Duodenal mucosa (tissue), 2 donors: ENCODE results near the gene DIO1.

Source experiments
- H3K27ac ChIP-seq: one replicate; pipeline ENCODE4 v1.7.0; 2013; ENCODE audit warnings: low read depth, low read length
- H3K27me3 ChIP-seq, 2 donors: one replicate each; pipeline ENCODE4 v1.7.0; 2013; ENCODE audit warnings: low read length in 2 of 2, control low read depth in 1 of 2; ENCODE audit not compliant: insufficient read depth in 2 of 2, control insufficient read depth in 1 of 2
- H3K36me3 ChIP-seq, 2 donors: one replicate each; pipeline ENCODE4 v1.7.0; 2013; ENCODE audit warnings: low read length in 2 of 2, control low read depth in 1 of 2; ENCODE audit not compliant: insufficient read depth in 2 of 2, control insufficient read depth in 1 of 2
- H3K4me1 ChIP-seq, 2 donors: one replicate each; pipeline ENCODE4 v1.7.0; 2013; ENCODE audit warnings: low read length in 2 of 2, control low read depth in 1 of 2; ENCODE audit not compliant: insufficient read depth in 2 of 2, control insufficient read depth in 1 of 2
- H3K4me3 ChIP-seq, 2 donors: one replicate each; pipeline ENCODE4 v1.7.0; 2013; ENCODE audit warnings: low read length in 2 of 2, low read depth in 1 of 2
- H3K9ac ChIP-seq, 2 donors: one replicate each; pipeline ENCODE4 v1.7.0; 2013; ENCODE audit warnings: low read length in 2 of 2, low read depth in 1 of 2
- H3K9me3 ChIP-seq, 2 donors: one replicate each; pipeline ENCODE4 v1.7.0; 2013; ENCODE audit warnings: low read length in 2 of 2, control low read depth in 1 of 2; ENCODE audit not compliant: control insufficient read depth in 1 of 2

DIO1 gene

GRCh38 chr1:53946252-53947171 lies 52.5 kb downstream of the DIO1 start, which contains the start of gene LRRC42:
TSS of gene LRRC42 (plus strand) at chr1:53946350. CDS start at chr1:53952000, 5,650 bp downstream.
- peak within 1 kb of the TSS; percentile 81 for H3K27ac ChIP-seq
- H3K36me3 ChIP-seq, result no peaks in the 10 kb centered on the region
- H3K27me3 ChIP-seq, result no peaks in the 10 kb centered on the region
- peaks cover 13 to 16% of the 10 kb centered on the region in 2 donors for H3K4me1 ChIP-seq
- H3K9ac ChIP-seq, result peak within 1 kb of the TSS; percentile 80 to 85
- no peaks in the 10 kb centered on the region for H3K9me3 ChIP-seq
- peak within 1 kb of the TSS; percentile 84 to 93 for H3K4me3 ChIP-seq

- Histone ChIP-seq H3K36me3 (peaks cover 4 to 7% of the 10 kb centered on the region in 2 donors), H3K4me1 (peaks cover 13 to 16% of the 10 kb centered on the region in 2 donors), H3K9me3 (no peaks in the 10 kb centered on the region), H3K4me3 (peak overlapping the region; percentile 74 to 75), H3K9ac (peak overlapping the region; percentile 55 to 77), H3K27ac (no peak overlapping the region), H3K27me3 (no peaks in the 10 kb centered on the region)
Observed at GRCh38 chr1:53947172-53947907, 53.4 kb downstream of the DIO1 start.

- Histone ChIP-seq H3K4me3 (no peak overlapping the region), H3K4me1 (peaks cover 13 to 16% of the 10 kb centered on the region in 2 donors), H3K36me3 (peaks cover 8 to 15% of the 10 kb centered on the region in 2 donors), H3K27me3 (no peaks in the 10 kb centered on the region), H3K27ac (no peak overlapping the region), H3K9me3 (no peaks in the 10 kb centered on the region), H3K9ac (no peak overlapping the region)
Observed at GRCh38 chr1:53948291-53948690, 54.3 kb downstream of the DIO1 start.

DNA sequence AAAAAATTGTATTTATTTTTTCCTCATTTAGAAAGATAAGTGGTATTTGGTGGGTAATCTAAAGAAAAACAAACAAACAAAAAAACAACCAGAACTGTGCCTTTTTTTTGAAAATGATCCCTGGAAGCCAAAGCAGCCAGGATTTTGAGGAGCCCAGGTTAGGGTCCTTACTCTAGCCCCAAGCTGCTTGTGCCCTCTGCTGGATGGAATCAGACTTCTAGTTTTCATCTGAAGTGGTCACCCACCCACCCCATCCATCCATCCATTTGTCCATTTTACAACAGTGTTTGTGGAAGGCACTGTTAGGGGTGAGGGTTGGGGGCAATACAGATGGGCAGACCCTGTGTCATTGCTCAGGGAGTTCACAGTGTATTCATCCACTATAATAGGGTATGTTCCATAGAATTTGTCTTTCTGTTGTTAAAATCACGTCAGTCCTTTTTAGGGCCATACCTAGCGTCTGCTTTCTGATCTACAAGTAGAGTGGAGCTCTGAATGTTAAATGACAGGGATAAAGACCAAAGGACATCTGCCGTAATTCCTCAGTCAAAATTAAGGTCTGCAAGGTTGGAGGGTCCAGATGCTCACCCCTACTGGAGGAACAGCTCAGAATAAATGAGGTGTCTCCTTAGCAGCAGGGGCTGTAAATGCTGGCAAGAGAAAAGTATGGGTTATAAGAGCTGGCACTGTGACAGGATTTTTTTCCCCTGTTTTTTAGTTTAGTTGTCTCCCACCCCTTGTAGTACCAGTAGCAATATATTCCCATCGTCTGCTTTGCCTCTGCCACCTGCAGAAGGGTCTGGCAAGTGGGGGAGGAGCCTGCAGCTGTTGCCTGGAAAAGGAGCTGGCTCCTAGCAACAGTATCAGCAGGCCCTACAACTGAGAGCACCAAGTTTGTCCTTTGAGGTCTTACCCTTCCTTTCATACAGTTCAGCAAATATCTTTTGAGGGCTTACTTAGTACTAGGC lies 55.3 kb downstream of the DIO1 start:
- no peaks in the 10 kb centered on the region for H3K27me3 ChIP-seq
- no peaks in the 10 kb centered on the region for H3K9me3 ChIP-seq
- H3K4me3 ChIP-seq, result no peak overlapping the region
- no peak overlapping the region for H3K27ac ChIP-seq
- H3K4me1 ChIP-seq, result peaks cover 13 to 16% of the 10 kb centered on the region in 2 donors
- H3K36me3 ChIP-seq, result peaks cover 13 to 15% of the 10 kb centered on the region in 2 donors
- H3K9ac ChIP-seq, result no peak overlapping the region

GRCh38 chr1:53951697-53952096 lies 57.7 kb downstream of the DIO1 start:
- Histone ChIP-seq H3K27ac (no peak overlapping the region), H3K9ac (no peak overlapping the region)

GRCh38 chr1:53954128-53954527 lies 60.1 kb downstream of the DIO1 start:
- Histone ChIP-seq H3K4me3 (no peak overlapping the region), H3K9me3 (no peaks in the 10 kb centered on the region), H3K4me1 (peaks cover 0 to 17% of the 10 kb centered on the region in 2 donors), H3K27me3 (no peaks in the 10 kb centered on the region), H3K9ac (no peak overlapping the region), H3K36me3 (peaks cover 14 to 28% of the 10 kb centered on the region in 2 donors), H3K27ac (no peak overlapping the region)

More at GRCh38 chr1:53951697-53952096, 57.7 kb downstream of the DIO1 start:
- no peaks in the 10 kb centered on the region for H3K9me3 ChIP-seq
- H3K27me3 ChIP-seq, result no peaks in the 10 kb centered on the region
- no peak overlapping the region for H3K4me3 ChIP-seq
- peaks cover 9 to 17% of the 10 kb centered on the region in 2 donors for H3K4me1 ChIP-seq
- H3K36me3 ChIP-seq, result peaks cover 14 to 15% of the 10 kb centered on the region in 2 donors

DNA sequence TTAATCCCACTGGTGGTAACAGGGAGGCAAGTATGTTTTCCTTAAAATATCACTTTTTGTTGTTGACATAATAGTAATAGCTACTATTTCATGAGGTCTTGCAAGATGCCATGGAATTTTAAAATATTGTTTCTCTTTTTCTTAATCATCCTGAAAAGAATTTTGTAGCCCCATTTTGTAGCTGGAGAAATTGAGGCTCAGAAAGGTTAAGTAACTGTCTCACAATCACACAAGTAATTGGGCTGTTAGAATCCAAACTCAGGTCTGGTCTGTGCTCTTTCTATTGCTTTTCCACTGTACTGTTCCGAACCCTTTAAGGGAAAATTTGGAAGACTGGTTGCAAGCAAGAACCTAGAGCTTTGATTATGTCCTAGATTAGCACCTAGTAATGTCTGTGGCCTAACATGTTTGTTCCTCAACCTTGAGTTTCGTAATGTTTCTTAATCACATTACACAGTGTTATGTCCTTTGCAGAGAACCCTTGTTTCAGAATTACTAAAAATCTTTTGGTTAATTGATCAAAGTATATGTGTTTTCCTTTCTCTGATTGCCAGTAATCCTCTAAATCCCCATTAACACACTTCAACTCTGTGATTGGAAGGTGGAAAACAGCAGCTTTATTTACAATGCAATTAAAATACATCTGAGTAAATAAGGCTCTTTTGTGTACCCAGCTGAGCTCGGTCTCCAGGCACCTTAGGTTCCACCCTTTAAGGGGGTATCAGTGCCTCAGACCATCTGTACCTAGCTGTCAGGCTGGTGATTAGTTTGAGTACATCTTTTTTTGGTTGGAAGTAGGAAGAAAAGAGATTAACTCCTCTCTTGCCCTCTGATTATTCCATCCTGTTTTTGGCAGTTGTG lies 62.6 kb downstream of the DIO1 start:
- no peak overlapping the region for H3K9ac ChIP-seq
- H3K27me3 ChIP-seq, result no peaks in the 10 kb centered on the region
- H3K36me3 ChIP-seq, result peaks cover 19 to 37% of the 10 kb centered on the region in 2 donors
- H3K4me1 ChIP-seq, result peaks cover 0 to 17% of the 10 kb centered on the region in 2 donors
- H3K9me3 ChIP-seq, result no peaks in the 10 kb centered on the region
- no peak overlapping the region for H3K4me3 ChIP-seq
- no peak overlapping the region for H3K27ac ChIP-seq

DNA sequence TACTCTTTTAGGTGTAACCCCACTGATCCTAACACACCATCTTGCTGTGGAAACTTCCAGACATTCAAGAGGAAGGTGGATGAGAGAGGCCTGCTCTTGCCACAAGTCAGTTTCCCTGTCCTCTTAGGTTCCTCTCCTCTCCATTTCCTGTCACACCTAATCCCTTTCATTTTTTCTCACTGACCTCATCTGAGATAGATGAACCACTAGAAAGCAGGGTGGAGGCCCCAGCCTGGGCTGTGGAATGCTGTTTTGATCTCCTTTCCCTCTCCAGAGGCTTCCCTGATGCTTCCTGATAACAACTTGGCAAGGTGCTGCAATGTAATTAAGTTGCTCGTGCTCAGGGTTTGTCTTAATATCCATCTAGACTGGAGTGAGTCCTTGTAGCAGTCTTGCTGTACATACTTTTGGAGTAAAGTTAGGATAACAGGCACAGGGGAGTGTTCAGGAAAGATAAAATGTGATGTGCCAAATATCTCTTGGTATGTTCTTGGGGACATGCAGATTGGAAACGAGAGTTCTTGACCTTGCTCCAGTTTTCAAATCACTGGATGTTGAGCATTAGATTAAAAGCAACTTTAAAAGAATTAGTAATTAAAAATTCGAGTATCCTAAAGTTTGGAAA lies 63.3 kb downstream of the DIO1 start:
- Histone ChIP-seq H3K27ac (no peak overlapping the region), H3K4me3 (no peak overlapping the region), H3K36me3 (peaks cover 18 to 36% of the 10 kb centered on the region in 2 donors)

More for the DNA sequence above, 63.3 kb downstream of the DIO1 start:
- Histone ChIP-seq H3K27me3 (no peaks in the 10 kb centered on the region), H3K9me3 (no peaks in the 10 kb centered on the region), H3K9ac (no peak overlapping the region), H3K4me1 (peaks cover 0 to 17% of the 10 kb centered on the region in 2 donors)
